Activated CD8-positive, alpha-beta T cell treated with anti-CD3 and anti-CD28 coated beads for 36 hours (primary cell): ENCODE measurements around the gene KLHL30. TPM values are rescaled to one million over a fixed set of nuclear protein-coding genes. Genes with fewer than 3 reads are reported as not detected.

Source experiments
- ATAC-seq: fragments of 200-7000 bp; cut with Tn5 transposase; one replicate; pipeline ENCODE4 v1.10.0; 2021; ENCODE audit warnings: mild to moderate bottlenecking, moderate library complexity
- CTCF ChIA-PET: fragments of 350-600 bp; sonication (Branson Sonifier 250); formaldehyde crosslinking; loops from one replicate; lab custom pipeline; 2021; ENCODE audit warnings: antibody characterized with exemption; lab: Charles Lee
- POLR2A ChIA-PET: fragments of 350-600 bp; sonication (Branson Sonifier 250); formaldehyde crosslinking; loops from one replicate; lab custom pipeline; 2021; ENCODE audit warnings: antibody characterized with exemption; lab: Charles Lee
- DNase-seq: peaks from one replicate; pipeline ENCODE4 v3.0.0-alpha.2; 2020
- H3K27ac Mint-ChIP-seq: one replicate; pipeline ENCODE4 v1.8.0; 2021; ENCODE audit warnings: mild to moderate bottlenecking, mixed read lengths
- H3K27me3 Mint-ChIP-seq: one replicate; pipeline ENCODE4 v1.8.0; 2021; ENCODE audit warnings: mixed read lengths
- H3K36me3 Mint-ChIP-seq: one replicate; pipeline ENCODE4 v1.8.0; 2021; ENCODE audit warnings: low read depth, mixed read lengths
- H3K4me1 Mint-ChIP-seq: one replicate; pipeline ENCODE4 v1.8.0; 2021; ENCODE audit warnings: low read depth, mixed read lengths
- H3K4me3 Mint-ChIP-seq: one replicate; pipeline ENCODE4 v1.8.0; 2021; ENCODE audit warnings: mild to moderate bottlenecking, moderate library complexity, mixed read lengths
- H3K9me3 Mint-ChIP-seq: one replicate; pipeline ENCODE4 v1.8.0; 2021; ENCODE audit warnings: mixed read lengths
- intact Hi-C: fragments of 100-400 bp; cut with micrococcal nuclease; formaldehyde crosslinking; loops from one replicate; pipeline ENCODE4 v1.10.0; 2022
- total RNA-seq, 2 experiments: library from RNA; stranded (reverse); gene quantifications; one replicate each; pipeline ENCODE4 v1.2.3, GENCODE V29; 2021
- TF ChIP-seq, protein P1 (sequence below): fragments of 200-600 bp; IDR thresholded peaks from one replicate; pipeline ENCODE4 v1.8.0; 2022; ENCODE audit warnings: antibody characterized with exemption, mild to moderate bottlenecking

The KLHL30 gene
- total RNA-seq, 2 experiments from 2014 or later: not detected

DNA sequence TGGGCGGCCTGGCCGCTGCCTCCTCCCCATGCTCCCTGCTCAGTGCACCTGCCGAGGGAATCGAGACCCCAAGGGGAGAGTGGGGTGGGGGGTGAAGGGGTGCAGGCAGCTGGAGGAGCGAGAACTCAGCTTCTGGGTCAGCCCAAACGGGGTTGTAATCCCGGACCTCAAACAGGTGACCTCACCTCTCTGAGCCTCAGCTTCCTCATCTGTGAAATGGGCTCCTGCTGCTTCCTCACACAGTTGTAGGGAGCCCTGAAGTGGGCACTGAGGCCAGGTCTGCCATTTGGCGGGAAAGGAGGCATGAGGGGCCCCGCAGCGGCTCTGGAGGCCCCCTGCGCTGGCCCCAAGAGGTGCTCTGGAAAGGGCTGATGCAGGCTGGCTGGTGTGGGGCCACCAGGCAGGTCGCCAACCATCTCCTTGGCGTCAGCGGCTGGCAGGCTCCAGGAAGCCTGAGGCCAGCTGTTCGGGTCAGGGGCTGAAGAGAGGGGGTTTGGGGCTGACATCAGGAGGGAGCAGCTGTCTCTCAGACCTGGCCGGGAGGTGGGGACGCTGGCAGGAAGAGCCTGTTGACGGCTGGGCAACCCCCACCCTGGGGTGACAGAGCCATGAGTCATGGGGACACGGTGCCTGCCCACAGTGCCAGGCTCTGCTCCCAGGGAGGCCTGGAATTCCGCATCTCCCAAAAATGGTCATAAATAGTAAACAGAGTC, 4.9 kb downstream of the KLHL30 start:
- Mint-ChIP-seq H3K27ac (no peak overlapping the region), H3K36me3 (no peaks in the 10 kb centered on the region), H3K27me3 (no peaks in the 10 kb centered on the region), H3K9me3 (no peaks in the 10 kb centered on the region), H3K4me3 (no peak overlapping the region), H3K4me1 (peaks cover 11% of the 10 kb centered on the region)
- ATAC-seq: peak; percentile 59
- TF ChIP-seq, protein P1, sequence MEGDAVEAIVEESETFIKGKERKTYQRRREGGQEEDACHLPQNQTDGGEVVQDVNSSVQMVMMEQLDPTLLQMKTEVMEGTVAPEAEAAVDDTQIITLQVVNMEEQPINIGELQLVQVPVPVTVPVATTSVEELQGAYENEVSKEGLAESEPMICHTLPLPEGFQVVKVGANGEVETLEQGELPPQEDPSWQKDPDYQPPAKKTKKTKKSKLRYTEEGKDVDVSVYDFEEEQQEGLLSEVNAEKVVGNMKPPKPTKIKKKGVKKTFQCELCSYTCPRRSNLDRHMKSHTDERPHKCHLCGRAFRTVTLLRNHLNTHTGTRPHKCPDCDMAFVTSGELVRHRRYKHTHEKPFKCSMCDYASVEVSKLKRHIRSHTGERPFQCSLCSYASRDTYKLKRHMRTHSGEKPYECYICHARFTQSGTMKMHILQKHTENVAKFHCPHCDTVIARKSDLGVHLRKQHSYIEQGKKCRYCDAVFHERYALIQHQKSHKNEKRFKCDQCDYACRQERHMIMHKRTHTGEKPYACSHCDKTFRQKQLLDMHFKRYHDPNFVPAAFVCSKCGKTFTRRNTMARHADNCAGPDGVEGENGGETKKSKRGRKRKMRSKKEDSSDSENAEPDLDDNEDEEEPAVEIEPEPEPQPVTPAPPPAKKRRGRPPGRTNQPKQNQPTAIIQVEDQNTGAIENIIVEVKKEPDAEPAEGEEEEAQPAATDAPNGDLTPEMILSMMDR: no peak
- POLR2A ChIA-PET: no interaction called here
- CTCF ChIA-PET: no interaction called here
- intact Hi-C loops: no loop called here
- DNase-seq: peak; percentile 42

- DNase-seq (no peak), ATAC-seq (no peak)
- no peaks in the 10 kb centered on the region for H3K9me3 Mint-ChIP-seq
- POLR2A ChIA-PET: no interaction called here
- H3K4me1 Mint-ChIP-seq: peaks cover 11% of the 10 kb centered on the region
- no peaks in the 10 kb centered on the region for H3K36me3 Mint-ChIP-seq
- TF ChIP-seq, protein P1: no peak
- H3K4me3 Mint-ChIP-seq: no peak overlapping the region
- H3K27me3 Mint-ChIP-seq: no peaks in the 10 kb centered on the region
- CTCF ChIA-PET: no interaction called here
- no peak overlapping the region for H3K27ac Mint-ChIP-seq
- intact Hi-C loops: no loop called here
Measured at GRCh38 chr2:238144262-238144661, 5.8 kb downstream of the KLHL30 start.

GRCh38 chr2:238145046-238145445, 6.6 kb downstream of the KLHL30 start:
- TF ChIP-seq, protein P1: no peak
- no peak overlapping the region for H3K27ac Mint-ChIP-seq
- no peaks in the 10 kb centered on the region for H3K36me3 Mint-ChIP-seq
- POLR2A ChIA-PET: no interaction called here
- no peaks in the 10 kb centered on the region for H3K27me3 Mint-ChIP-seq
- no peak overlapping the region for H3K4me3 Mint-ChIP-seq
- no peak for DNase-seq
- ATAC-seq: no peak
- no peaks in the 10 kb centered on the region for H3K9me3 Mint-ChIP-seq
- intact Hi-C loops: no loop called here
- CTCF ChIA-PET: no interaction called here
- peaks cover 11% of the 10 kb centered on the region for H3K4me1 Mint-ChIP-seq

DNA sequence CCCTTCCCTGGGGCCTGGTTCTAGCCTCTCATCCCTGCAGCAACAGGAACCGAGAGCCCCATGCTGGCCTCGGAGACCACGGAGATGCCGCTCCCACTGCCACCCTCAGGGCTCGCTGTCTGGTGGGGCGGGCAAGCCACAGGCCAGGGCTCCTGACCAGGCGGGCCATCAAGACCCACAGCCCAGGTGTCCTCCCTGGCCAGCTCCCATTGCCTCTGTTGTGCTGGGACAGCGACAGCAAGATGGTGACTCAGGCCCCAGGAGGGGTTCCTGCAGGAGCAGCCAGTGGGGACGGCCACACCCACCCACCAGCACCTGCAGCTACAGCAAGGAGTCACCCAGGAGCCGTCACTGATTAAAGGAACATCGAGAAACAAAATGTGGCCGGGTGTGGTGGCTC, 7.4 kb downstream of the KLHL30 start:
- H3K4me1 Mint-ChIP-seq: peaks cover 11% of the 10 kb centered on the region
- intact Hi-C loops: no loop called here
- POLR2A ChIA-PET: no interaction called here
- H3K9me3 Mint-ChIP-seq: no peaks in the 10 kb centered on the region
- TF ChIP-seq, protein P1: no peak
- no peak overlapping the region for H3K4me3 Mint-ChIP-seq
- no peaks in the 10 kb centered on the region for H3K36me3 Mint-ChIP-seq
- CTCF ChIA-PET: no interaction called here
- no peak for ATAC-seq
- no peak for DNase-seq
- no peaks in the 10 kb centered on the region for H3K27me3 Mint-ChIP-seq
- H3K27ac Mint-ChIP-seq: no peak overlapping the region

DNA sequence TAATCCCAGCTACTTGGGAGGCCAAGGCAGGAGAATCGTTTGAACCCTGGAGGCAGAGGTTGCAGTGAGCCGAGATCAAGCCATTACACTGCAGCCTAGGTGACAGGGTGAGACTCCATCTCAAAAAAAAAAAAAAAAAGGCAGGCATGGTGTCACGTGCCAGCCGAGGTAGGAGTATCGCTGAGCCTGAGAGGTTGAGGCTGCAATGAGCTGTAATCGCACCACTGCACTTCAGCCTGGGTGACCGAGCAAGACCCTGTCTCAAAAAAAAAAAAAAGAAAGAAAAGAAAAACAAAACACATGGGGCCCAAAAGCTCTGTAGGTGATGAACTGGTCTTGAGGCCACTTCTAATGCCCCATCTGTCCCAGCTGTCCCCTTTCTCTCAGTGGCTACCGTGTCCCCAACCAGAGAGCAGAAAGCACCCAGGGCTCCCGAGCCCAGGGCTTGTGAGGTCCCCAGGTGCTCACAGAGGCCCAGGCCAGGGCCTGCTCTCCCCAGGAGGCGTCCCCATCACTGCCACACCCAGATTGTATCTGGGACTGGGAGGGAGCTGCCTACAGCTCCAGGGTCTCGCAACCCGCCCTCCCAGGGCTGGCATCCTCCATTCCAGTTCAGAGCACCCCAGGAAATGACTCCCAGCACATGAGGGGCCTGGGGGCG, 8.5 kb downstream of the KLHL30 start:
- Mint-ChIP-seq H3K9me3 (no peaks in the 10 kb centered on the region), H3K27ac (no peak overlapping the region), H3K27me3 (no peaks in the 10 kb centered on the region), H3K4me1 (peaks cover 5% of the 10 kb centered on the region), H3K4me3 (no peak overlapping the region), H3K36me3 (no peaks in the 10 kb centered on the region)
- ATAC-seq: no peak
- CTCF ChIA-PET: interaction anchor here (1.0 kb wide), 1 partner anchor 15 kb away, joined by 4 read pairs; no protein-coding TSS in a partner anchor
- POLR2A ChIA-PET: interaction anchor here (0.5 to 0.7 kb wide), 2 partner anchors 404 to 415 kb away, joined by 3 read pairs; no protein-coding TSS in a partner anchor
- no peak for DNase-seq
- intact Hi-C loops: no loop called here
- TF ChIP-seq, protein P1: no peak
